Measurements from ENCODE around the gene SLC25A19.

DNA sequence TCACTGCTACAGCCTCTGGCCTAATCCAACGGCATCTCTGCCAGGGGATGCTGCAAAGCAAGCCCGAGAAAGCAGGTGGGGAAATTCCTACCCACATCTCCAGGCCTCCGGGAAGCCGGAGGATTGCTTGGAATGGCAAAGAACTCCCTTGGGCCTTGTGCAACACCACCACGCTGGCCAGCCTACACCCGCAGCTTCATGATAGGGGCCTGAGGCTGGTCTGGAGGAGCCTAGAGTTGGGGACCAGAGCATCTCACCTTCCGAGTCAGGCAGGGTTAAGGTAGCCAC, 48.1 kb downstream of the SLC25A19 start:
- TF ChIP-seq, protein P1, sequence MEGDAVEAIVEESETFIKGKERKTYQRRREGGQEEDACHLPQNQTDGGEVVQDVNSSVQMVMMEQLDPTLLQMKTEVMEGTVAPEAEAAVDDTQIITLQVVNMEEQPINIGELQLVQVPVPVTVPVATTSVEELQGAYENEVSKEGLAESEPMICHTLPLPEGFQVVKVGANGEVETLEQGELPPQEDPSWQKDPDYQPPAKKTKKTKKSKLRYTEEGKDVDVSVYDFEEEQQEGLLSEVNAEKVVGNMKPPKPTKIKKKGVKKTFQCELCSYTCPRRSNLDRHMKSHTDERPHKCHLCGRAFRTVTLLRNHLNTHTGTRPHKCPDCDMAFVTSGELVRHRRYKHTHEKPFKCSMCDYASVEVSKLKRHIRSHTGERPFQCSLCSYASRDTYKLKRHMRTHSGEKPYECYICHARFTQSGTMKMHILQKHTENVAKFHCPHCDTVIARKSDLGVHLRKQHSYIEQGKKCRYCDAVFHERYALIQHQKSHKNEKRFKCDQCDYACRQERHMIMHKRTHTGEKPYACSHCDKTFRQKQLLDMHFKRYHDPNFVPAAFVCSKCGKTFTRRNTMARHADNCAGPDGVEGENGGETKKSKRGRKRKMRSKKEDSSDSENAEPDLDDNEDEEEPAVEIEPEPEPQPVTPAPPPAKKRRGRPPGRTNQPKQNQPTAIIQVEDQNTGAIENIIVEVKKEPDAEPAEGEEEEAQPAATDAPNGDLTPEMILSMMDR (IDR thresholded peaks at IDR 0.05; ENCODE audit: insufficient read depth, low read depth, low read length): no peak
- TF ChIP-seq EZH2 (IDR thresholded peaks at IDR 0.05; ENCODE audit: insufficient read depth, low read length): no peak
